ENCODE results near the gene FHL3.

- TF ChIP-seq CTCF (IDR thresholded peaks at IDR 0.05) (no peak), POLR2A (IDR thresholded peaks at IDR 0.05) (no peak)
Measured at GRCh38 chr1:38025664-38026063, 20.4 kb upstream of the FHL3 start.
